NCI-H446 treated with DMSO at 0.1 percent for 48 hours (cell line): ENCODE results near the gene CYB561D2.

Experiments
- DNase-seq: peaks from one replicate; lab custom pipeline; 2025; lab: John Stamatoyannopoulos, UW

Gene CYB561D2

DNA sequence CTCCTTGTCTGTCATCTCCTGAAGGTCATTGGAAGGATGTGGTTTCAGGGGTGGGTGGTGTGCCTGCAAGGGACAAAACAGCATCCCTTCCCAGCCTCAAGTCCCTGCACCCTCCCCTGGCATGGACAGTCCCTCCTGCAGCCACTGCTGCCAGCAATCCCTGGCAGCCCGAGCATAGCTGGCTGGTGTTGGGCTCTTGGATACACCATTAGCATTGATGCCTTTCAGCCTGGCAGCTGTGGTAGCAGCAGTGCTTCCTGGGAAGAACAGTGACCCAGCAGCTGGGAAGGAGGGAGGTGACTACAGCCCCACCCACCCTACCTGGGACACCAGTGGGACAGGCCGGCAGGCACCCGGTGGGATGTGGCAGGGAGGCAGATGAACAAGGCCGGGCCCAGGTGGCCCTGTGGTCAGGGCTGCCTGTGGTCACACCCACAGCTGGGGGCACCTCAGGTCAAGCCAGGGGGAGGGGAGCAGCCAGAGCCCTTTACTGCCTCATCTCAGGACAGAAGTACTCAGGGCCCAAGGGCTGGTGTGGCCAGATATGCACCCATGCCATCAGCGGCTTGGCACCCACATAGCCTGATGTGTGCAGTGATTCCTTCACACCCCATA lies 41.5 kb downstream of the CYB561D2 start:
- no peak for DNase-seq

DNA sequence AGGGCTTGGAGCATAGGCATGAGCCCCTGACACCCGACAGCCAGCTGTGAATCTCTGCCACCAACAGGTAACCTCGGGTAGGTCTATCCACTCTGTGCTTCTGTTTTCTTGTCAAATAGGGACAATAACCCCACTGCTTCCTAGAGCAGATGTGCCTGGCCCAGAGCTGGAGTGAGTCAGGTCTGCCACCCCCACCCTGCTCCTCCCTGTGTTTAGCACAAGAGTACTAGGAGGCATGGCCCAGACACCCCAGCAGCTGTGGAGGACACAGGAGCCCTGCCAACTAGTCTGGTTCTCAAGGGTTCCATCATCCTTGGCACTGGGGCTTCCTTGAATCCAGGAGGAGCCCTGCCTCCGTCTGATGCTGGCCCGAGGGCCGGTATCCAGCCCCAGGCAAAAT lies 42.4 kb downstream of the CYB561D2 start:
- no peak for DNase-seq

DNA sequence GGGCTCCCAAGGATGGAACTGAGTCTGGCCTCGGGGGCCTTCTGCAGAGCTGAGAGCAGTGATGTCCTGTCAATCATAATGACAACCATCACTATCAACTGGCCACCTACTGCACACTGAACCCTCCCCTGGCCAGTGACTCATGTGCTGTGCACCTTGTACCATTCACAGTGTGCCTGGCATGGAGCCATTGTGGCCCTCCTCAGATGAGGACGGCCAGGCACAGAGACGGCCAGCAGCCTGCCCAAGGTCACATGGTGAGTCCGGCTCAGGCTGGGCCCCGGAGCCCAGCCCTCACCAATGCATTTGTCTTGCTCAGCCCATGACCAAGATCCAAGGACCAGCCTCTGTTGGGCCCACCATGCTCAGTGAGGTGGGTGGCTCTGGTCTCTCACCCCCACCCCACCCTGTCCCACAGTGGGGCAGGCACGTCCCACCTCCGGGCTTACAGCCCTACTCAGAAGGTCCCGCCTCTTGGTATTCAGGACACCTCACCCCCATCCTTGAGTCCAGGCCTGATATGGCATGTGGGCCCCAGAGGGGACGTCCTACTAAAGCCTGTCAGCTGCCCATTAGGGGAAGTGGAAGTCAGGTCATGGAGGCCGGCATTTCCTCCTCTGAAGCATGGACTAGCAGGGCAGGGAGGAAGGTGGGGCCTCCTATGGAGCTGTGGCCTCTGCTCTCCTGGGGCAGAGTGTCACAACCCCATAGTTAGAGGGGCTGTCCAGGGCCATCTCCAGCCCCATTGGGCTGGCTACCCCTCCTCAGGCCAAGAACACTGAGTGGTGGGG lies 44.6 kb downstream of the CYB561D2 start:
- no peak for DNase-seq

DNA sequence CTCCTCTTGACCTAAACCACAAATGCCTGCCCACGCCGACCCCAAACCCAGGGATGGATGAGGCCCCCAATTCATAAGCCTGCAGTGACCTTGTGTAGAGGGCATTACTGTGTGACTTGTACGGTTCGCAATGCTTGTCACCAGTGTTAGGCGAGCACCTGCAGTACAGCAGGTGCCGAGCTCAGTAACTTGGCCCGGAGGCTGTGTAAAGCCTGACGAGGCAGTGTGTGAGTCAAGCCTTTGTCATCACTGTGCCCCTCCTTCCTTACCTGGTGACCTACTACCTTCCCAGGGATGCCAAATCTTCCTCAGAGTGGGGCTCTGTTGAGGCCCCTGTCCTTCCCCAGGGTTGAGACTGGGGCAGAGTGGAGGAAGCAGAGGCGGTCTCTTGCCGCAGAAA lies 45.8 kb downstream of the CYB561D2 start:
- no peak for DNase-seq

DNA sequence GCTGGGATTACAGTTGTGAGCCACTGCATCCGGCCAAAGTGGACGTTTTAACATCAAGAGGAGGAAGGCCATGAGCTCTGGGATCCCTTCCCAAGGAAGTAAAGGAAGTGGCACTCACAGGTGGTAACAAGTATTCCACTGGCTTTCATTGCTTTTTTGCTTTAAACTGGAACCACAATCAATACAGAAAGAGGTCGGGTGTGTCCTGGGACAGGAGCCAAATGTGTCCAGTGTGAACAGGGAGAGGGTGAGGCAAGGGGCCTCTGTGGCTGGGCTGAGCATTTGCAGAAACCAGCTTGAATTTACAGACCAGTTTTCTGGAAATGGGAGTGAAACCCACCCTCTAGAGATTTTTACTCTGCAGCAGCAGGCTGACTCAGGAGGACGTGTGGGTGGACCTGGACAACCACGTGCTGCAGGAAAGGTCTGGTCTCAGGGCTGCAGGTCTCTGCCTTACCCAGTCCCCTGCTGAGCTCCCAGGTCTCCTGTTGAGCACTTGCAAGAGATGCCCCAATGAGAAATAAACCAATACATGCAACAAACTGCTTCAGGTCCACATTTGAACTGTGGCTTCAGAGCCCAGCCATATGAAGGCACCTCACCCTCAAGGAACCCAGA lies 51.4 kb downstream of the CYB561D2 start:
- no peak for DNase-seq
